Measurements from ENCODE around the gene CACNA1G.

CACNA1G gene

GRCh38 chr17:50627036-50627781 lies 66.7 kb downstream of the CACNA1G start:
- no peak overlapping the region for H3K27ac ChIP-seq (ENCODE audit: low read depth, low read length, poor library complexity, severe bottlenecking)

GRCh38 chr17:50627782-50628601 lies 67.5 kb downstream of the CACNA1G start:
- no peak overlapping the region for H2AFZ ChIP-seq (ENCODE audit: low read length)
- H3K9me2 ChIP-seq (ENCODE audit: low read depth, low read length): no peaks in the 10 kb centered on the region
- H3K4me3 ChIP-seq (ENCODE audit: low read depth, low read length, poor library complexity, severe bottlenecking): no peak overlapping the region
- H3K27me3 ChIP-seq (ENCODE audit: insufficient read depth, low read length): peaks cover 21% of the 10 kb centered on the region
- no peaks in the 10 kb centered on the region for H3K36me3 ChIP-seq (ENCODE audit: insufficient read depth, low read length)
- H3F3A ChIP-seq (ENCODE audit: insufficient read depth, low read length): no peaks in the 10 kb centered on the region
- no peak overlapping the region for H3K4me2 ChIP-seq (ENCODE audit: low read length)
- H4K20me1 ChIP-seq (ENCODE audit: insufficient read depth, low read length): no peaks in the 10 kb centered on the region
- H3K9ac ChIP-seq (ENCODE audit: low read length): no peak overlapping the region
- TF ChIP-seq EZH2 (IDR thresholded peaks at IDR 0.05; ENCODE audit: borderline replicate concordance, low read length) (no peak), CTCF (IDR thresholded peaks at IDR 0.05; ENCODE audit: low read length) (no peak)
- H3K9me3 ChIP-seq (ENCODE audit: low read length): no peaks in the 10 kb centered on the region
- no peak overlapping the region for H3K27ac ChIP-seq (ENCODE audit: low read depth, low read length, poor library complexity, severe bottlenecking)
- H3K79me2 ChIP-seq (ENCODE audit: insufficient read depth, low read length): no peaks in the 10 kb centered on the region
- H3K4me1 ChIP-seq (ENCODE audit: insufficient read depth, low read length, severe bottlenecking): peaks cover 5% of the 10 kb centered on the region

More at GRCh38 chr17:50627036-50627781, 66.7 kb downstream of the CACNA1G start:
- Histone ChIP-seq H3K4me2 (ENCODE audit: low read length) (no peak overlapping the region), H3K36me3 (ENCODE audit: insufficient read depth, low read length) (no peaks in the 10 kb centered on the region), H3K79me2 (ENCODE audit: insufficient read depth, low read length) (no peaks in the 10 kb centered on the region), H3K9ac (ENCODE audit: low read length) (no peak overlapping the region), H4K20me1 (ENCODE audit: insufficient read depth, low read length) (no peaks in the 10 kb centered on the region), H3K27me3 (ENCODE audit: insufficient read depth, low read length) (peaks cover 19% of the 10 kb centered on the region), H3K9me2 (ENCODE audit: low read depth, low read length) (no peaks in the 10 kb centered on the region), H3K9me3 (ENCODE audit: low read length) (no peaks in the 10 kb centered on the region), H3F3A (ENCODE audit: insufficient read depth, low read length) (no peaks in the 10 kb centered on the region), H3K4me1 (ENCODE audit: insufficient read depth, low read length, severe bottlenecking) (peaks cover 3% of the 10 kb centered on the region), H2AFZ (ENCODE audit: low read length) (no peak overlapping the region), H3K4me3 (ENCODE audit: low read depth, low read length, poor library complexity, severe bottlenecking) (no peak overlapping the region)
- TF ChIP-seq EZH2 (IDR thresholded peaks at IDR 0.05; ENCODE audit: borderline replicate concordance, low read length) (no peak), CTCF (IDR thresholded peaks at IDR 0.05; ENCODE audit: low read length) (no peak)

- H3K4me3 ChIP-seq (ENCODE audit: low read depth, low read length, poor library complexity, severe bottlenecking): no peak overlapping the region
- peaks cover 21% of the 10 kb centered on the region for H3K27me3 ChIP-seq (ENCODE audit: insufficient read depth, low read length)
These were observed 69.4 kb downstream of the CACNA1G start for GRCh38 chr17:50629902-50630301.

More at GRCh38 chr17:50629902-50630301, 69.4 kb downstream of the CACNA1G start:
- Histone ChIP-seq H3K9me3 (ENCODE audit: low read length) (no peaks in the 10 kb centered on the region), H3K27ac (ENCODE audit: low read depth, low read length, poor library complexity, severe bottlenecking) (no peak overlapping the region), H3K36me3 (ENCODE audit: insufficient read depth, low read length) (no peaks in the 10 kb centered on the region), H3K4me1 (ENCODE audit: insufficient read depth, low read length, severe bottlenecking) (peaks cover 5% of the 10 kb centered on the region), H4K20me1 (ENCODE audit: insufficient read depth, low read length) (no peaks in the 10 kb centered on the region), H3K9ac (ENCODE audit: low read length) (no peak overlapping the region), H3K79me2 (ENCODE audit: insufficient read depth, low read length) (no peaks in the 10 kb centered on the region), H3F3A (ENCODE audit: insufficient read depth, low read length) (no peaks in the 10 kb centered on the region), H2AFZ (ENCODE audit: low read length) (no peak overlapping the region), H3K4me2 (ENCODE audit: low read length) (no peak overlapping the region), H3K9me2 (ENCODE audit: low read depth, low read length) (no peaks in the 10 kb centered on the region)
- no peak for TF ChIP-seq CTCF (IDR thresholded peaks at IDR 0.05; ENCODE audit: low read length)
